Measurements from ENCODE around the gene MAGEC3. TPM values are rescaled to one million over a fixed set of nuclear protein-coding genes. Genes with fewer than 3 reads are reported as not detected.

Gene MAGEC3
- total and polyA plus RNA-seq, 9 of the 15 experiments (the other 6 are each of a cell fraction or from before 2014, with no cell fraction given) = 0.11 to 0.28 (median 0.17) TPM; not detected in 6

DNA sequence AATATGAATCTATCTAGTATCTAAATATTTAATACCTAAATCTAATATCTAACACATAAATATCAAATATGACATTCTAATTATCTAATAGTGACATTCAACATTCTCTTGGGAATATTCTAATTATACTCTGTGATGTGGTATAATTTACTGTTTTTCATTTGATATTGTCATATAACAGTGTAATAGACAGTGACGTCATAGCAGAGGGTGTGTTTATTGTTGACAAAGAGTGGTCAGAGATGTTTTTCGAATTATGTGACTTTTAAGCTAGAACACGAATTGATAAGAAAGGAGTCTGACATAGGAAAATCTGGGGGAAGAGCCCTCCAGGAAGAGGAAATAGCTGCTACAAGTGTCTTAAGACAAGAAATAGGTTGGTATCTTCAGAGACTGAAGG, 5.9 kb upstream of the MAGEC3 start:
- H2AFZ ChIP-seq (ENCODE audit: low read depth, low read length) = no peak overlapping the region
- no peak for ATAC-seq
- no peaks in the 10 kb centered on the region for H3K9me3 ChIP-seq (replicated peaks; ENCODE audit: control insufficient read depth, insufficient read depth, low read depth, low read length)
- BruUV-seq (replicated peaks) = no TSS peak
- ChIA-PET CTCF (ENCODE audit: low intra/inter-chr PET ratio) (no interaction called here), POLR2A (no interaction called here)
- H3K4me2 ChIP-seq (ENCODE audit: insufficient read depth, low read length) = no peak overlapping the region
- no peak for DNase-seq (ENCODE audit: extremely low read depth in 1 of 4, low spot score in 3 of 4)
- no peak for FAIRE-seq
- intact Hi-C loops (cut with micrococcal nuclease) (no loop called here), in situ Hi-C loops (cut with MboI) (no loop called here)
- 0% methylated on average over 3 of the region's 3 CpGs for WGBS (ENCODE audit: insufficient coverage, low coverage, missing lambda C conversion rate)
- H3K36me3 ChIP-seq (ENCODE audit: control insufficient read depth, insufficient read depth, low read length) = no peaks in the 10 kb centered on the region
- no peaks in the 10 kb centered on the region for H3K9me1 ChIP-seq (ENCODE audit: control insufficient read depth, insufficient read depth, low read length)
- no peak overlapping the region for H3K27ac ChIP-seq (ENCODE audit: extremely low read depth, low read depth, low read length)
- no peak overlapping the region for H3K9ac ChIP-seq (ENCODE audit: insufficient read depth in 1 of 2, low read depth in 2 of 2, low read length in 2 of 2)
- no peak overlapping the region for H3K4me3 ChIP-seq
- H3K27me3 ChIP-seq (ENCODE audit: control insufficient read depth in 2 of 2, insufficient read depth in 2 of 2, low read length in 2 of 2) = no peaks in the 10 kb centered on the region
- H3K79me2 ChIP-seq (ENCODE audit: control insufficient read depth, insufficient read depth, low read length) = no peaks in the 10 kb centered on the region
- H4K20me1 ChIP-seq (replicated peaks; ENCODE audit: control insufficient read depth, insufficient read depth, low read length) = no peaks in the 10 kb centered on the region
- H3K4me1 ChIP-seq (replicated peaks in 1 of 2; ENCODE audit: control insufficient read depth in 2 of 2, insufficient read depth in 2 of 2, low read length in 2 of 2) = no peaks in the 10 kb centered on the region
- TF ChIP-seq ATF1 (CRISPR knock-in tag; IDR thresholded peaks at IDR 0.05) (no peak), ATF1 (tag; IDR thresholded peaks at IDR 0.05) (0 out of 2 replicates have a peak, but pooled peaks have one; percentile 10), KDM1A (IDR thresholded peaks at IDR 0.05) (no peak)

DNA sequence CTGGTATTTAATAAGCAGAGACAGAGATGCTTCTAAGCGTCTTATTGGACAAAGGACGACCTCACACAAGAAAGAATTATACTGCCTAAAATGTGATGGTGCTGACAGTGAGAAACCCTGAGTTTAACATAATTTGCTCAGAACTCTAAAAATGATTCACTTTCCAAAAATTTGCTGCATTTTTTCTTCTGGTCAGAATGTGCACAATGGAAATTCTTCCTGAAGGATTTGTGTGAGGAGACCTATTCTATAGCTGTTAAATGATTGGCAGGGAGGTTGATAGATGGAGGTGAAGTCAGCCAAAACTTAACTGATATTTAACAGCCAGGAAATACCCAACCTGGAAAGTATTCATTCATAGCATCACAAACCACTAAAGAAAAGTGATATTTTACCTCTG, 1.7 kb downstream of the MAGEC3 start:
- Histone ChIP-seq H3K9me1 (ENCODE audit: control insufficient read depth, insufficient read depth, low read length) (no peaks in the 10 kb centered on the region), H3K9me3 (replicated peaks; ENCODE audit: control insufficient read depth, insufficient read depth, low read depth, low read length) (no peaks in the 10 kb centered on the region), H3K4me2 (ENCODE audit: insufficient read depth, low read length) (no peak overlapping the region), H3K27me3 (ENCODE audit: control insufficient read depth in 2 of 2, insufficient read depth in 2 of 2, low read length in 2 of 2) (no peaks in the 10 kb centered on the region), H3K27ac (ENCODE audit: extremely low read depth, low read depth, low read length) (no peak overlapping the region), H2AFZ (ENCODE audit: low read depth, low read length) (no peak overlapping the region), H3K79me2 (ENCODE audit: control insufficient read depth, insufficient read depth, low read length) (no peaks in the 10 kb centered on the region), H3K9ac (ENCODE audit: insufficient read depth in 1 of 2, low read depth in 2 of 2, low read length in 2 of 2) (no peak overlapping the region), H4K20me1 (replicated peaks; ENCODE audit: control insufficient read depth, insufficient read depth, low read length) (no peaks in the 10 kb centered on the region), H3K36me3 (ENCODE audit: control insufficient read depth, insufficient read depth, low read length) (no peaks in the 10 kb centered on the region), H3K4me1 (replicated peaks in 1 of 2; ENCODE audit: control insufficient read depth in 2 of 2, insufficient read depth in 2 of 2, low read length in 2 of 2) (no peaks in the 10 kb centered on the region), H3K4me3 (no peak overlapping the region)
- in situ Hi-C loops (cut with MboI) (no loop called here), intact Hi-C loops (cut with micrococcal nuclease) (no loop called here)
- ChIA-PET CTCF (ENCODE audit: low intra/inter-chr PET ratio) (no interaction called here), POLR2A (no interaction called here)
- TF ChIP-seq ETV6 (IDR thresholded peaks at IDR 0.05; ENCODE audit: borderline replicate concordance in 1 of 2, low read depth in 2 of 2, low read length in 1 of 2) = no peak
- no peak for TF ChIP-seq ETV6 (CRISPR knock-in tag; IDR thresholded peaks at IDR 0.05; ENCODE audit: borderline replicate concordance)
- TF ChIP-seq CBFB (CRISPR knock-in tag; IDR thresholded peaks at IDR 0.05) = no peak
- TF ChIP-seq, protein P1, sequence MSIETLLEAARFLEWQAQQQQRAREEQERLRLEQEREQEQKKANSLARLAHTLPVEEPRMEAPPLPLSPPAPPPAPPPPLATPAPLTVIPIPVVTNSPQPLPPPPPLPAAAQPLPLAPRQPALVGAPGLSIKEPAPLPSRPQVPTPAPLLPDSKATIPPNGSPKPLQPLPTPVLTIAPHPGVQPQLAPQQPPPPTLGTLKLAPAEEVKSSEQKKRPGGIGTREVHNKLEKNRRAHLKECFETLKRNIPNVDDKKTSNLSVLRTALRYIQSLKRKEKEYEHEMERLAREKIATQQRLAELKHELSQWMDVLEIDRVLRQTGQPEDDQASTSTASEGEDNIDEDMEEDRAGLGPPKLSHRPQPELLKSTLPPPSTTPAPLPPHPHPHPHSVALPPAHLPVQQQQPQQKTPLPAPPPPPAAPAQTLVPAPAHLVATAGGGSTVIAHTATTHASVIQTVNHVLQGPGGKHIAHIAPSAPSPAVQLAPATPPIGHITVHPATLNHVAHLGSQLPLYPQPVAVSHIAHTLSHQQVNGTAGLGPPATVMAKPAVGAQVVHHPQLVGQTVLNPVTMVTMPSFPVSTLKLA (conservative IDR thresholded peaks at IDR 0.05) = no peak
- no peak for TF ChIP-seq CBFA2T3 (IDR thresholded peaks at IDR 0.05)
- TF ChIP-seq BRD4 (IDR thresholded peaks at IDR 0.05) = no peak
- no peak for TF ChIP-seq POLR2B (IDR thresholded peaks at IDR 0.05; ENCODE audit: low read depth, partially characterized antibody)
- TF ChIP-seq, protein P2, sequence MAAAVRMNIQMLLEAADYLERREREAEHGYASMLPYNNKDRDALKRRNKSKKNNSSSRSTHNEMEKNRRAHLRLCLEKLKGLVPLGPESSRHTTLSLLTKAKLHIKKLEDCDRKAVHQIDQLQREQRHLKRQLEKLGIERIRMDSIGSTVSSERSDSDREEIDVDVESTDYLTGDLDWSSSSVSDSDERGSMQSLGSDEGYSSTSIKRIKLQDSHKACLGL (CRISPR knock-in tag; IDR thresholded peaks at IDR 0.05; ENCODE audit: borderline replicate concordance, poor library complexity, severe bottlenecking) = no peak
- no peak for TF ChIP-seq KHSRP (IDR thresholded peaks at IDR 0.05)
- TF ChIP-seq ZNF766 (CRISPR knock-in tag; conservative IDR thresholded peaks at IDR 0.05) = no peak
- BruUV-seq (replicated peaks) = no TSS peak
- FAIRE-seq (no peak), ATAC-seq (no peak), DNase-seq (ENCODE audit: extremely low read depth in 1 of 4, low spot score in 3 of 4) (no peak)
- 0% methylated on average over 2 of the region's 2 CpGs for WGBS (ENCODE audit: insufficient coverage, low coverage, missing lambda C conversion rate)

Measured in K562 (cell line).